Measurements from ENCODE around the gene LZTS3. TPM values are rescaled to one million over a fixed set of nuclear protein-coding genes. Genes with fewer than 3 reads are reported as not detected.
"Not testable (repeated sequence)": the region's sequence is repeated elsewhere in the genome, so short reads cannot be mapped to it uniquely, and the experiment has no call there.

Gene LZTS3
- total RNA-seq = 1 to 10 TPM; 4.2 to 9.9 (median 8.0) TPM
- long read RNA-seq, donor 1, full-length matches to known transcripts = 3 of 27 reads
- long read RNA-seq, donor 1, partial matches to known transcripts = 5 of 27 reads
- long read RNA-seq, donor 1, other reads (novel, unspliced or antisense) = 19 of 27 reads
- long read RNA-seq, donor 2, partial matches to known transcripts = 0 of 1 reads
- long read RNA-seq, donor 2, other reads (novel, unspliced or antisense) = 1 of 1 reads

- Histone ChIP-seq H3K4me3 (peak within 1 kb of the TSS; percentile 30), H3K9me3 (no peaks in the 10 kb centered on the region), H3K36me3 (ENCODE audit: low read depth) (no peaks in the 10 kb centered on the region), H3K4me1 (ENCODE audit: low read depth) (peaks cover 6% of the 10 kb centered on the region)
- DNase-seq (peak; percentile 68 to 86 (median 81)), ATAC-seq (peak; percentile 48)
- TF ChIP-seq, protein P1, sequence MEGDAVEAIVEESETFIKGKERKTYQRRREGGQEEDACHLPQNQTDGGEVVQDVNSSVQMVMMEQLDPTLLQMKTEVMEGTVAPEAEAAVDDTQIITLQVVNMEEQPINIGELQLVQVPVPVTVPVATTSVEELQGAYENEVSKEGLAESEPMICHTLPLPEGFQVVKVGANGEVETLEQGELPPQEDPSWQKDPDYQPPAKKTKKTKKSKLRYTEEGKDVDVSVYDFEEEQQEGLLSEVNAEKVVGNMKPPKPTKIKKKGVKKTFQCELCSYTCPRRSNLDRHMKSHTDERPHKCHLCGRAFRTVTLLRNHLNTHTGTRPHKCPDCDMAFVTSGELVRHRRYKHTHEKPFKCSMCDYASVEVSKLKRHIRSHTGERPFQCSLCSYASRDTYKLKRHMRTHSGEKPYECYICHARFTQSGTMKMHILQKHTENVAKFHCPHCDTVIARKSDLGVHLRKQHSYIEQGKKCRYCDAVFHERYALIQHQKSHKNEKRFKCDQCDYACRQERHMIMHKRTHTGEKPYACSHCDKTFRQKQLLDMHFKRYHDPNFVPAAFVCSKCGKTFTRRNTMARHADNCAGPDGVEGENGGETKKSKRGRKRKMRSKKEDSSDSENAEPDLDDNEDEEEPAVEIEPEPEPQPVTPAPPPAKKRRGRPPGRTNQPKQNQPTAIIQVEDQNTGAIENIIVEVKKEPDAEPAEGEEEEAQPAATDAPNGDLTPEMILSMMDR (IDR thresholded peaks at IDR 0.05) = no peak
- intact Hi-C loops (cut with DNase I, micrococcal nuclease) = no loop called here
Observed at GRCh38 chr20:3172933-3173609, at the start of gene LZTS3. Gene LZTS3, minus strand, starts transcription at chr20:3173549. Its CDS starts 6,386 bp downstream, at chr20:3167163.

DNA sequence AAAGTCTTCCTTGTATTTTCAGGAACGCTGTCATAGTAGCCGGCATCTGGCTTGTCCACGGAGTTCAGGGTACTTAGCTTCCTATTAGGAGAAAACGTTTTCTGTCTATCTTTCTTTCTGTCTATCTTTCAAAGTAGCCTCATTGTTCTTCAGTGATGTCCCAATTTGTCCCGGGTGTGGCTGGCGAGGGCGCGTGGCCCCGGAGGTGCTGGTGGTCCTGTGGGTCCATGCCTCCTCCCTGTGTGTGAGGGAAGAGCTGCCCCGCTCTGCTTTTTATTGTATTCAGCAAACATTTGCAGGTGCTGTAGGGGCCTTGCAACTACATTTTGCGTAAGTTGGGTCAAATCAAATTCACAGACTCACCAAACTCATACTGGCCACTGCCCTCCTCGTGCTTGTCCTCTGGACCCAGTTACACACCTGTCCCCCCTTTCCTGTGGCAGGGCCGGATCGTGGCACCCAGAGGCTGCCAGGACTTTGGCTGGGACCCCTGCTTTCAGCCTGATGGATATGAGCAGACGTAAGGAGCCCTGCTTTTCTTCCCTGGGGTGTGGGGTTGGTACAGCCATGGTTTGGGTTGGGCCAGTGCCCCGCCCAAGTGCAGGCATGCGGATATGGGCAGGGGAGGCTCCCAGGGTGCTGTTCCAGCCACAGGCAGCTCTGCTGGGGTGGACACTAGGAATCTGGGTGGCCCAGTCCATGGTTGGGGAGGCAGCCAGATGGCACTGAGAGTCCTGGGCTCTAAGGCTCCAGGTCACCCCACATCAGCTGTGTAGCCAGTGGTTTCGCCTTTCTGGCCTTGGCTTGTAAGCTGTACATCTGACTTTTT, 48.3 kb upstream of the LZTS3 start:
- peak; percentile 46 to 78 (median 74) for DNase-seq
- Histone ChIP-seq H3K4me1 (ENCODE audit: low read depth) (peaks cover 12% of the 10 kb centered on the region), H3K4me3 (no peak overlapping the region), H3K9me3 (no peaks in the 10 kb centered on the region), H3K36me3 (ENCODE audit: low read depth) (no peaks in the 10 kb centered on the region)
- peak; percentile 82 for ATAC-seq
- intact Hi-C loops (cut with DNase I, micrococcal nuclease) = no loop called here
- TF ChIP-seq, protein P1 (IDR thresholded peaks at IDR 0.05) = no peak

DNA sequence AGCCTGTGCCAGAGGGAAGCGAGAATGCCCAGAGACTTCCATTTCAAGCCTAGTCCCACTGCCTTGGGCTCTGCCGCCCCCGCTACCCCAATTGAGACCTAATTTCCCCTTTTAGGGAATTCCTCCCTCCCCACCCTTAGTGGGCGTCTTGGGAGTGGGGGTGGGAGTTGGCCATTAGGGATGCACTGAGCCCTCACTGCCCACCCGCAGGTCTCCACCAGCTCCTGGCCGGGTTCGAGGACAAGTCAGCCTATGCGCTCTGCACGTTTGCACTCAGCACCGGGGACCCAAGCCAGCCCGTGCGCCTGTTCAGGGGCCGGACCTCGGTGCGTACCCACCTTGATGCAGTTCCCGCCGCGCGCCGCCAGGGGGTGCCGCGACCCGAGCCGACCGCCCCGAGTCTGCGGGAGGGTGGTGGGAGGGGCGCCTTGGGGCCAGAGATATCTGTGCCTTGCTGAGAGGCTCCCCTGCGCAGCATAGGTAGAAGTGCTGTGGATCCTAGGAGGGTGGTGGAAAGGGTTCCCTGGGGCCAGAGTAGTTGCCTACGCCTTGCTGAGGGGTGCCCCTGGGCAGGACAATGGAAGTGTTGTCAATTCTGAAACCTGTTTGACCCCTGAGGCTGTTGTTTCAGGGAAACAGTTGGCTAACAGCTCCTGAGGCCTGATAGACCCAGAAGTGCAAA, 45.1 kb upstream of the LZTS3 start:
- Histone ChIP-seq H3K9me3 (no peaks in the 10 kb centered on the region), H3K4me1 (ENCODE audit: low read depth) (peaks cover 12% of the 10 kb centered on the region), H3K4me3 (no peak overlapping the region), H3K36me3 (ENCODE audit: low read depth) (no peaks in the 10 kb centered on the region)
- peak; percentile 87 for ATAC-seq
- TF ChIP-seq, protein P1 (IDR thresholded peaks at IDR 0.05) = peak; percentile 95
- DNase-seq = peak in 2 of 3 donors; percentile 56 to 79
- intact Hi-C loops (cut with DNase I, micrococcal nuclease) = no loop called here

DNA sequence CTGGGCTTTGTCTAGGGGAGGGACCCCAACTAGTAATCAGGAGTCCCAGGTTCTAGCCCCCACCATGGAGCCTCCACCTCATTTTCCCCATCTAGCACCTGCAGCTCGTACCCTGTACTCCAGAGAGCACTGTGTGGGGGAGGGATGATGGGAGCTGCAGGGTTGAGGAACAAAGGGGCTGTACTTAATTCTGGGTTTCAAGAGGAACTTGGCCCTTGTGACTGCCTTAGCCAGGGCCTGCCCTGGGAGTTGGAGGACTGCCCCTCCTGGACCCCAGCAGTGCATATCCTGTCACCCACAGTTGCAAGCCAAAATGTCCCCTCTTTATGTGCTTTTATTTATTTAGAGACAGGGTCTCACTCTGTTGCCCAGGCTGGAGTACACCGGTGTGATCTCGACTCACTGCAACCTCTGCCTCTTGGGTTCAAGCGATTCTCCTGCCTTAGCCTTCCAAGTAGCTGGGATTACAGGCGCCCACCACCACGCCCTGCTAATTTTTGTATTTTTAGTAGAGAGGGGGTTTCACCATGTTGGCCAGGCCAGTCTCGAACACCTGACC, 42.1 kb upstream of the LZTS3 start:
- H3K36me3 ChIP-seq (ENCODE audit: low read depth); ATAC-seq; intact Hi-C loops (cut with DNase I, micrococcal nuclease); H3K9me3 ChIP-seq; DNase-seq; H3K4me3 ChIP-seq: not testable (repeated sequence)
- peaks cover 13% of the 10 kb centered on the region for H3K4me1 ChIP-seq (ENCODE audit: low read depth)

- H3K4me1 ChIP-seq (ENCODE audit: low read depth) = peaks cover 11% of the 10 kb centered on the region
- ATAC-seq (no peak), DNase-seq (no peak)
- H3K36me3 ChIP-seq (ENCODE audit: low read depth) = no peaks in the 10 kb centered on the region
- intact Hi-C loops (cut with DNase I, micrococcal nuclease) = no loop called here
- TF ChIP-seq, protein P1 (IDR thresholded peaks at IDR 0.05) = no peak
- no peaks in the 10 kb centered on the region for H3K9me3 ChIP-seq
- H3K4me3 ChIP-seq = no peak overlapping the region
Observed at GRCh38 chr20:3213226-3213625, 39.9 kb upstream of the LZTS3 start.
